Left ventricle myocardium superior (tissue), 1 donor: Measurements from ENCODE around the gene MUC20. TPM values are rescaled to one million over a fixed set of nuclear protein-coding genes. Genes with fewer than 3 reads are reported as not detected.
"Not testable (repeated sequence)": the region's sequence is repeated elsewhere in the genome, so short reads cannot be mapped to it uniquely, and the experiment has no call there.

Source experiments
- ATAC-seq: fragments of 200-7000 bp; cut with Tn5 transposase; one replicate; pipeline ENCODE4 v1.9.1; 2020; ENCODE audit warnings: mild to moderate bottlenecking, moderate library complexity
- DNase-seq: peaks from one replicate; pipeline ENCODE4 v3.0.0-alpha.2; 2020
- intact Hi-C: fragments of 100-400 bp; cut with micrococcal nuclease; formaldehyde crosslinking; loops from one replicate; pipeline ENCODE4 v1.11.0; 2022
- total RNA-seq: library from RNA; stranded (reverse); fragmentation: NEBNext Ultra II Directional; extraction: Animal tissue kit (Norgen Biotek cat#: 25700); gene quantifications from one replicate; pipeline ENCODE4 v1.2.1, GENCODE V29; 2021
- donor health status: DM: no; HTN: yes; CAD: no; lungs with severe emphysema.

MUC20 gene
- total RNA-seq, 1 donor from 2014 or later: 3.6 TPM

GRCh38 chr3:195708626-195709481, 11.9 kb upstream of the MUC20 start:
- ATAC-seq (no peak), DNase-seq (no peak)
- intact Hi-C loops: no loop called here

- ATAC-seq: no peak
- intact Hi-C loops: no loop called here
- DNase-seq: no peak
These were observed 11.1 kb upstream of the MUC20 start for GRCh38 chr3:195709676-195710085.

GRCh38 chr3:195710126-195710905, 10.5 kb upstream of the MUC20 start:
- DNase-seq, intact Hi-C loops: not testable (repeated sequence)

GRCh38 chr3:195711091-195711812, 9.5 kb upstream of the MUC20 start:
- not testable (repeated sequence) for ATAC-seq

More at GRCh38 chr3:195710126-195710905, 10.5 kb upstream of the MUC20 start:
- not testable (repeated sequence) for ATAC-seq

GRCh38 chr3:195711813-195712534, 8.8 kb upstream of the MUC20 start:
- intact Hi-C loops: no loop called here
- no peak for DNase-seq
- ATAC-seq: no peak

More at GRCh38 chr3:195711091-195711812, 9.5 kb upstream of the MUC20 start:
- intact Hi-C loops, DNase-seq: not testable (repeated sequence)

GRCh38 chr3:195712535-195712910, 8.3 kb upstream of the MUC20 start:
- intact Hi-C loops, ATAC-seq, DNase-seq: not testable (repeated sequence)

GRCh38 chr3:195713150-195713549, 7.6 kb upstream of the MUC20 start:
- DNase-seq, ATAC-seq: not testable (repeated sequence)

GRCh38 chr3:195714380-195715011, 6.3 kb upstream of the MUC20 start:
- intact Hi-C loops: no loop called here
- DNase-seq: no peak
- no peak for ATAC-seq

More at GRCh38 chr3:195713150-195713549, 7.6 kb upstream of the MUC20 start:
- intact Hi-C loops: not testable (repeated sequence)

- intact Hi-C loops: no loop called here
- ATAC-seq (peak; percentile 9), DNase-seq (no peak)
These were observed 5.6 kb upstream of the MUC20 start for GRCh38 chr3:195715134-195715533.

- ATAC-seq (peak; percentile 26), DNase-seq (no peak)
- intact Hi-C loops: no loop called here
These were observed 5.1 kb upstream of the MUC20 start for GRCh38 chr3:195715583-195716266.

- DNase-seq: no peak
- intact Hi-C loops: no loop called here
- ATAC-seq: no peak
These were observed 3.4 kb upstream of the MUC20 start for GRCh38 chr3:195717416-195717815.

GRCh38 chr3:195717852-195718476, 2.8 kb upstream of the MUC20 start:
- DNase-seq (no peak), ATAC-seq (no peak)
- intact Hi-C loops: no loop called here

GRCh38 chr3:195718477-195718984, 2.2 kb upstream of the MUC20 start:
- DNase-seq: no peak
- ATAC-seq: no peak
- intact Hi-C loops: no loop called here

- ATAC-seq, DNase-seq, intact Hi-C loops: not testable (repeated sequence)
These were observed 1.1 kb upstream of the MUC20 start for GRCh38 chr3:195719514-195720254.

- intact Hi-C loops, DNase-seq, ATAC-seq: not testable (repeated sequence)
These were observed 1.6 kb downstream of the MUC20 start for GRCh38 chr3:195722139-195722995.
